Measurements from ENCODE around the gene HS3ST6. TPM values are rescaled to one million over a fixed set of nuclear protein-coding genes. Genes with fewer than 3 reads are reported as not detected.
A peak's percentile ranks its signal among the peaks of the same experiment; 100 is the strongest.

The HS3ST6 gene
- total and polyA plus RNA-seq, 2 of the 13 experiments (the other 11 are each of a cell fraction or from before 2014, with no cell fraction given), result not detected

- TF ChIP-seq ZBTB46 (CRISPR knock-in tag; IDR thresholded peaks at IDR 0.05; ENCODE audit: borderline replicate concordance) (no peak), ZMAT3 (CRISPR knock-in tag; conservative IDR thresholded peaks at IDR 0.05) (peak; percentile 65; the same call in 1 of the 2 replicates), CEBPB (IDR thresholded peaks at IDR 0.05; ENCODE audit: borderline replicate concordance, low read depth, low read length) (no peak), HHEX (CRISPR knock-in tag; IDR thresholded peaks at IDR 0.05) (no peak), MTF1 (CRISPR knock-in tag; IDR thresholded peaks at IDR 0.05) (0 out of 2 replicates have a peak, but pooled peaks have one; percentile 34), NCOR1 (IDR thresholded peaks at IDR 0.05; ENCODE audit: borderline replicate concordance, low read length) (no peak), ZBTB40 (IDR thresholded peaks at IDR 0.05) (no peak), ZBTB40 (CRISPR knock-in tag; IDR thresholded peaks at IDR 0.05) (peak; percentile 72), ZNF451 (CRISPR knock-in tag; IDR thresholded peaks at IDR 0.05) (peak; percentile 59; the same call in 1 of the 2 replicates), AGO2 (optimal IDR thresholded peaks at IDR 0.05; ENCODE audit: low read depth, low read length) (peak; percentile 97), SMAD1 (CRISPR knock-in tag; IDR thresholded peaks at IDR 0.05; ENCODE audit: borderline replicate concordance, low read depth) (no peak)
- TF ChIP-seq, protein P1, sequence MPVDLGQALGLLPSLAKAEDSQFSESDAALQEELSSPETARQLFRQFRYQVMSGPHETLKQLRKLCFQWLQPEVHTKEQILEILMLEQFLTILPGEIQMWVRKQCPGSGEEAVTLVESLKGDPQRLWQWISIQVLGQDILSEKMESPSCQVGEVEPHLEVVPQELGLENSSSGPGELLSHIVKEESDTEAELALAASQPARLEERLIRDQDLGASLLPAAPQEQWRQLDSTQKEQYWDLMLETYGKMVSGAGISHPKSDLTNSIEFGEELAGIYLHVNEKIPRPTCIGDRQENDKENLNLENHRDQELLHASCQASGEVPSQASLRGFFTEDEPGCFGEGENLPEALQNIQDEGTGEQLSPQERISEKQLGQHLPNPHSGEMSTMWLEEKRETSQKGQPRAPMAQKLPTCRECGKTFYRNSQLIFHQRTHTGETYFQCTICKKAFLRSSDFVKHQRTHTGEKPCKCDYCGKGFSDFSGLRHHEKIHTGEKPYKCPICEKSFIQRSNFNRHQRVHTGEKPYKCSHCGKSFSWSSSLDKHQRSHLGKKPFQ (CRISPR knock-in tag; IDR thresholded peaks at IDR 0.05; ENCODE audit: insufficient replicate concordance), result peak; percentile 89
- TF ChIP-seq, protein P2, sequence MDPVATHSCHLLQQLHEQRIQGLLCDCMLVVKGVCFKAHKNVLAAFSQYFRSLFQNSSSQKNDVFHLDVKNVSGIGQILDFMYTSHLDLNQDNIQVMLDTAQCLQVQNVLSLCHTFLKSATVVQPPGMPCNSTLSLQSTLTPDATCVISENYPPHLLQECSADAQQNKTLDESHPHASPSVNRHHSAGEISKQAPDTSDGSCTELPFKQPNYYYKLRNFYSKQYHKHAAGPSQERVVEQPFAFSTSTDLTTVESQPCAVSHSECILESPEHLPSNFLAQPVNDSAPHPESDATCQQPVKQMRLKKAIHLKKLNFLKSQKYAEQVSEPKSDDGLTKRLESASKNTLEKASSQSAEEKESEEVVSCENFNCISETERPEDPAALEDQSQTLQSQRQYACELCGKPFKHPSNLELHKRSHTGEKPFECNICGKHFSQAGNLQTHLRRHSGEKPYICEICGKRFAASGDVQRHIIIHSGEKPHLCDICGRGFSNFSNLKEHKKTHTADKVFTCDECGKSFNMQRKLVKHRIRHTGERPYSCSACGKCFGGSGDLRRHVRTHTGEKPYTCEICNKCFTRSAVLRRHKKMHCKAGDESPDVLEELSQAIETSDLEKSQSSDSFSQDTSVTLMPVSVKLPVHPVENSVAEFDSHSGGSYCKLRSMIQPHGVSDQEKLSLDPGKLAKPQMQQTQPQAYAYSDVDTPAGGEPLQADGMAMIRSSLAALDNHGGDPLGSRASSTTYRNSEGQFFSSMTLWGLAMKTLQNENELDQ (CRISPR knock-in tag; IDR thresholded peaks at IDR 0.05; ENCODE audit: borderline replicate concordance), result no peak
These were observed 46.5 kb upstream of the HS3ST6 start, which contains the start of gene RPS2 (continued) for GRCh38 chr16:1964506-1965395.
